HAP-1 (cell line): ENCODE results near the gene MAPKBP1.

Experiments
- DNase-seq, 2 experiments: peaks; one replicate each; pipeline ENCODE4 v3.0.0-alpha.2; 2016 to 2020; ENCODE audit warnings: low spot score in 2 of 2
- H3K27me3 ChIP-seq: fragments of 250-450 bp; sonication (Bioruptor Pico); 2 replicates; pipeline ENCODE4 v1.5.1; 2020; ENCODE audit warnings: low read depth, mild to moderate bottlenecking, moderate library complexity
- H3K36me3 ChIP-seq: fragments of 250-450 bp; sonication (Bioruptor Pico); replicated peaks from 2 replicates; pipeline ENCODE4 v1.5.1; 2020; ENCODE audit warnings: mild to moderate bottlenecking
- H3K4me1 ChIP-seq: fragments of 250-450 bp; sonication (Bioruptor Pico); 2 replicates; pipeline ENCODE4 v1.5.1; 2020; ENCODE audit warnings: mild to moderate bottlenecking
- H3K4me3 ChIP-seq: fragments of 250-450 bp; sonication (Bioruptor Pico); 2 replicates; pipeline ENCODE4 v1.5.1; 2020; ENCODE audit warnings: mild to moderate bottlenecking, moderate library complexity
- H3K9me3 ChIP-seq: fragments of 250-450 bp; sonication (Bioruptor Pico); 2 replicates; pipeline ENCODE4 v1.5.1; 2020; ENCODE audit warnings: mild to moderate bottlenecking, moderate library complexity
- in situ Hi-C: fragments of 300-500 bp; cut with MboI; formaldehyde crosslinking; loops from 3 replicates; pipeline ENCODE4 v1.14.3; 2020; ENCODE audit warnings: low sequenced_read_pairs, inconsistent platforms, mixed read lengths

Gene MAPKBP1

DNA sequence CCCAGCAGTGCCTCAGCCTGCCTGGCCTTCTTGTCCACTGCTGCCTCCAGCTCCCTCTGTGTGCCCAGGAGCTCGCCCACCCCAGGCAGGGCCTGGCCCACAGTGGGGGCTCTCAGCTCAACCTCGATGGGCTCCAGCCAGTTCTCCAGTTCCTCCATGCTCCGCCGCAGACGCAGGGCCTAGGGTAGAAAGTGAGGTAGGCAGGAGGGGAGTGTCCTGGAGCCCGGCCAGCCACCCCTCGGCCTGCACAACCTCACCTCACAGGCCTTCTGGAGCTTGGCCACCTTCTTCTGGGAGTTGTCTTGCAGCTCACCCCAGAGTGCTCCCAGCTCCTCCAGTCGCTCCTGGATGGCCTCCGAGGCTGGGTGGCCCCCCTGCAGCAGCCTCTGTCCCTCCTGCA lies 83.0 kb downstream of the MAPKBP1 start:
- Histone ChIP-seq H3K4me1 (no peaks in the 10 kb centered on the region), H3K4me3 (no peak overlapping the region), H3K9me3 (no peaks in the 10 kb centered on the region), H3K36me3 (no peaks in the 10 kb centered on the region), H3K27me3 (no peaks in the 10 kb centered on the region)
- DNase-seq, result no peak
- in situ Hi-C loops, result no loop called here

DNA sequence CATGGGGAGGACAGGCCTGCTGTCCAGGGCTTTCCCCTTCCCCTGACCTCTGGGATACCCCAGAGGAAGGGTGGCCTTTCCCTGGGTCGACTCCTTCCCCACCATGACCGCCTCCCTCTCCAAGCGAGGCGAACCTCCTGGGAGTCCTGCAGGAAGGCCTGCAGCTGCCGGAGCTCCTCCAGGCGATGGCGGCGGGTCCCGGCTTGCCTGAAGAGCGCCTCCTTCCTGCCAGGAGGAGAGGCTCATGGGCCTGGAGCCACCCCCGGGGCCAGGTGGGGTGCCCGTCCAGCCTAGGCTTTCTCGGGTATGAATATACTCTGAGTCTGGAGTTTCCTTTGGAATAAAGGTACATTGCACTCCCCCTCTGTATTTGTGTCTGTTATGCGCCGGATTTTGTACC lies 84.5 kb downstream of the MAPKBP1 start:
- no peaks in the 10 kb centered on the region for H3K27me3 ChIP-seq
- no peaks in the 10 kb centered on the region for H3K9me3 ChIP-seq
- in situ Hi-C loops, result no loop called here
- no peaks in the 10 kb centered on the region for H3K36me3 ChIP-seq
- H3K4me1 ChIP-seq, result no peaks in the 10 kb centered on the region
- no peak overlapping the region for H3K4me3 ChIP-seq
- DNase-seq, result no peak

DNA sequence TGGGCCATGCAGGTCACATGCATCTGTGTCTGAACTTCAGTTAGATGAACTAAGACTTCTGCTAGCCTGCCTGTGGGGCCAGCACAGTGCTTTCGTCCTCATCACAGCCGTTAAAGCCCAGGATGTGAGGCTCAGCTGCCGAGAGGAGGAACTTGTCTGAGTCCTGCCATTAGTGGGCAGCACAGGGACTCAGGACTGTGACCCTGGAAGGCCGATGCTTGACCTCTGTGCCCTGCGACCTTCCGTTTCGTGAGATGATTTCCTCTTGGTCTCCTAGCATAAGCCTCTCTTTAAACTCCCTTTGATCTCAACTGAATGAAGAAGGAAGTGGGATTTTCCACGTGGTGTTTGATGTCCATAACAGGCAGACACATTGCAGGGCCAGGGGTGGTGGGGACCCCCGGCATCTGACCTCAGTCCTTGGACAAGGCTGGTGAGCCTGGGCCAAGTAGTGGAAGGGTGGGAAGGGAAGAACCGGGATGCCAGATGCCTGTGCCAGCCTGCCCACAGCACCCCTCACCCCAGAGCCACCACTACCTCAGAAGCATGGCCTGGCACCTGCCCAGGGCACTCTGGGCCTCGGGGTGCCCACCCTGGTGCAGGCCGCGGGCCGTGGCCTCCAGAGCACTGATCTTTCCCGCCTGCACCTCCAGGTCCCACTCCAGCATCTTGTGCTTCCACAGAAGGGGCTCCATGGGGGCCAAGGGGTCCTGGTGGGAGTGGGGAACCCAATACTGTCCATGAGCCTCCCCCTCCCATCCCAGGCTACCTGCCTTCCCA lies 86.0 kb downstream of the MAPKBP1 start:
- DNase-seq, result no peak
- Histone ChIP-seq H3K27me3 (no peaks in the 10 kb centered on the region), H3K36me3 (no peaks in the 10 kb centered on the region), H3K4me1 (no peaks in the 10 kb centered on the region), H3K4me3 (no peak overlapping the region), H3K9me3 (no peaks in the 10 kb centered on the region)
- in situ Hi-C loops, result no loop called here

DNA sequence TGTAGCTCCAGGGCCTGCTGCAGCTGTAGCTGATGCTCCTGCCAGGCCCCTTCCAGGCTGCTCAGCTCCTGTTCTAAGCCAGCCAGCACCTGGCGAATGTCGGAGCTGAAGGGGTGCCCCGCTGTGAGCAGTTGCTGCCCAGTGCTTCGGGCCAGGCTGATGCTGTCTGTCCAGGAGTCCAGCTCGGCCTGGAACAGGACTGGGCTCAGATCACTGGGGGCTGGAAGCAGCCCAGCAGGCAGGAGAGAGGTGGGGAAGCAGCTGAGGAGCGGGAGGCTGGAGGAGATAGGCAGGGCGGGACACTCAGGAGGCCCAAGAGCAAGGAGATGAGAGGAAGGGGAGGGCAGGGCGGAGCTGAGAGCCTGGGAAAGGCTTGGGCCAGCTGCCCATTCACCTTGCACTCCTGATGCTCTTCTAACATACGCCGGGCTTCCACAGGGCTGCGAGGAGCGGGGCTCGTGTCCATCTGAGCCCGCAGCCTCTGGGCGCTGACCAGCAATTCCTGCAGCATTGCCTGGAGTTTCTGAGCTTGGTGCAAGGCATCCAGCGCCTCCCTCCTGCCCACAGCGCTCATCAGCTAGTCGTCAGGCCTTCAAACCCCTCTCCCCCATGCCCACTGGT lies 87.6 kb downstream of the MAPKBP1 start:
- in situ Hi-C loops, result no loop called here
- no peak for DNase-seq
- H3K27me3 ChIP-seq, result no peaks in the 10 kb centered on the region
- no peaks in the 10 kb centered on the region for H3K4me1 ChIP-seq
- no peak overlapping the region for H3K4me3 ChIP-seq
- H3K36me3 ChIP-seq, result no peaks in the 10 kb centered on the region
- H3K9me3 ChIP-seq, result no peaks in the 10 kb centered on the region

DNA sequence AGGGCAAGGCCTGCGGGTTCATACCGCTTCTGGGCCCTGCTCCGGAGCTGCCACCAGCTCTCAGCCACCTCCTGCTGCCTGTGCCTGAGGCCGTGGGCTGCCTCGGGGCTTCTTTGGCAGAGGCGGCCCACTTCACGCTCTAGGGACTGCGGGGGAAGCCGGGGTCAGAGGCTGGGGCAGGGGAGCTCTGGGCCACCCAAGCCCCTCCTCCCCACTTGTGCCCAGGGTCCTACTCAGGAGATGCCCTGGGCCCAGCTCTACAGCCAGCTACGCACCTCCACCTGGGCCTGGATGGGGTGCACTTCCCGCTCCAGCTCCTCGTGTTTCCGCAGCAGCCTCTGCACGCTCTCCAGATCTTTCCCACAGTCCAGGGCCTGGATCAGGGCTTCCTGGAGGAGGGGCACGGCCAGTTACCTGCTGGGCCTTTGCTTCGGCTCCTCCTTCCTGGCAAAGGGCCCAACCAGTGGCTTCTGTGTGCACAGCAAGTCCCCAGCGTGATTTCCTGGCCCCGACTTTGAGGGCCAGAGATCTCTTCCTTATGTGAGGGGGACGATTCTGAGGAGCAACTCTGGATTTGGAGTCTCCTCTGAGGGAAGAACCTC lies 88.3 kb downstream of the MAPKBP1 start:
- no peak for DNase-seq
- H3K4me3 ChIP-seq, result no peak overlapping the region

DNA sequence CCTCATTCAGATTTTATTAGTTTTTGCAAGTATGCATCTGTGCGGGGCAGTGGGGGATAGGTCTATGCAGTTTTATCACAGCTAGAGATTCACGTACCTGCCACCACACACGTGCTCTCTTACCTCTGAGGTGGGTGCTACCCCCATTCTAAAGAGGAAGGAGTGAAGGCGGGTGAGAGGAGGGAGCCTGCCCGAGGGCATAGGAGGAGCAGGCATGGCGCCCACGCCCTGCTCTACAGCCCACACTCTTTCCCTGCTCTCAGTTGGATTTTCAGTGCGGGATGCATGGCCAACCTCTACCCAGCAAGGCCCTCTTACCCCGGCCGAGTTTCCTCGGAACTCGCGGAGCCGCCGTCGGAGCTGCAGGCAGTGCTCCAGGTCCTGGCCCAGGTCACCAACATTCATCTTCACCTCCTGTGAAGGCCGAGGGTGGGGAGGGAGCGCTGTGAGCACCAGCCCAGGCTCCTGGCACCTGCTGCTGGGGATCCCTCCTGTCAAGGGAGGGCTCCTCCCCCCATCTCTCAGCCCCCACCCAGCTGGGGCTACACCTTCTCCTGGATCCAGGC lies 91.3 kb downstream of the MAPKBP1 start:
- H3K4me3 ChIP-seq, result no peak overlapping the region
- no peak for DNase-seq
- H3K36me3 ChIP-seq, result no peaks in the 10 kb centered on the region
- H3K27me3 ChIP-seq, result no peaks in the 10 kb centered on the region
- no peaks in the 10 kb centered on the region for H3K4me1 ChIP-seq
- no peaks in the 10 kb centered on the region for H3K9me3 ChIP-seq
- in situ Hi-C loops, result no loop called here

More for the DNA sequence above, 88.3 kb downstream of the MAPKBP1 start:
- H3K9me3 ChIP-seq, result no peaks in the 10 kb centered on the region
- in situ Hi-C loops, result no loop called here
- no peaks in the 10 kb centered on the region for H3K27me3 ChIP-seq
- no peaks in the 10 kb centered on the region for H3K4me1 ChIP-seq
- H3K36me3 ChIP-seq, result no peaks in the 10 kb centered on the region

DNA sequence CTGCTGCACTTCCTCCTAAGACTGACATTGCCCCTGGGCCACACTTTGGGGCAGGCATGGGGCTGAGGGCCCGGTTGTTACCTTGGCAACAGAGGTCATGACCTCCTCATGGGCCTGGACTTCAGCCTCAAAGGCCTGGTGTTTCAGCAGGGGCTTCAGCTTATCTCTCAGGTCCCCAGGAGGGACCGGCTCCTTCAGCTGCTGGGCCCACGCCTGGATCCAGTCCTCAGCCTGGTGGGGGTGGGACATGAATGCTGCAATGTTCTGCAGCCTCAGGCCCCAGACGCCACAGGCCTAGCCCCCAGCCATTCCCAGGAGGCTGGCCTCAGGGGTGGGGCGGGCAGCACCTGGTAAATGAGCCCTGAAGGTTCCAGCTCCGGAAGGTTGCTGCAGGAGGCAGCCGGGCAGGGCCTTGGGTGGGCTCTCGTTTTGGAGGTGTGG lies 92.0 kb downstream of the MAPKBP1 start:
- Histone ChIP-seq H3K4me1 (no peaks in the 10 kb centered on the region), H3K4me3 (no peak overlapping the region), H3K9me3 (no peaks in the 10 kb centered on the region), H3K36me3 (no peaks in the 10 kb centered on the region), H3K27me3 (no peaks in the 10 kb centered on the region)
- in situ Hi-C loops, result no loop called here
- no peak for DNase-seq

DNA sequence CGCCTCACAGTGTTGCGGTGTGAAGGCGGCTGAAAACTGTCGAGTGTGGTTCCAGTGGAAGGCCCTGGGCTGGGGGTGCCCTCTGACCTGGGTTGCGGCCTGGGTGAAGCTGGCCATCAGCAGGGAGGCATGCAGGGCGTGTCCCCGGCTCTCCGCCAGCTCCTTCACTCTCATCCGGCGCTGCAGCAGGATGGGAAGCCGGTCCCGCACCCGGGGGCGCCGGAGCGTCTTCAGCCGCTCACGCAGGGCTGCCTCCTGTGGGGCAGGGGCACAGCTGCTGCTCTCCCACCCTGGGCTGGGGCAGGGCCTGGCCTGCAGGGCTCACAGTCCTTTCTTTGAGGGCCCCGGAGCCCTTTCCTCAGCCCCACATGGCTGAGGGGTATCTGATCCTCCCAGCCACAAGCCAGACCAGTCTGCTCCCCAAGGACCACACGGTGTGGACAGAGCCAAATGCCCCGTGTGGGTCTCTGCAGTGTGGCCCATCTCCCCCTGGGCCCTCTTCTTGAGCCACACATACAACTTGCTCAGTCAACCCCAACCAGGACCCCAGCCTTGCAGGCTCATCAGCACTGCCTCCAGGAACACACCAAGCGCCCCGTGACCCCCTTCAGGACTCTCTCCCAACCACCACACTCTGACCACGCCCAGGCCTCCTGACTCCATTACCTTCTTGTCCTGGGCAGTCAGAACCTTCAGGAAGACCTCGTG lies 92.7 kb downstream of the MAPKBP1 start:
- Histone ChIP-seq H3K36me3 (no peaks in the 10 kb centered on the region), H3K9me3 (no peaks in the 10 kb centered on the region), H3K4me1 (no peaks in the 10 kb centered on the region), H3K27me3 (no peaks in the 10 kb centered on the region), H3K4me3 (no peak overlapping the region)
- in situ Hi-C loops, result no loop called here
- DNase-seq, result no peak

DNA sequence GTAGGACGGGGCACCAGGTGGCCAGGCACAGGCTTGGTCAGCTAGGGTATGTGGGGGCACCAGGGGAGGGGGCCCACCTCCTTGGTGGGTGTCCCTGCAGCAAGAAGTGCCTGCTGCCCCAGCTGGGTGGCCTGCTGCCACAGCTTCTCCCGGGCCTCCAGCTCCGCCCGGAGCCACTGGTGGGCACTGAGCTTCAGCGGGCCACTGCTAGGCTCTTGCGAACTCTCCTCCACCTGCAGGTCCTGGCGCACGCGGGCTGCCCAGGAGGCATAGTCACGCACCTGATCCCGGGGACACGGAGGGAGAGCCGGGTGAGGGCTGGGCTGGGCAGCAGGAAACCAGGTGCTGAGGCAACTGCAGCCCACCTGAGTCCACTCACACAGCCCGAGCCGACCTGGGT lies 94.0 kb downstream of the MAPKBP1 start:
- no peaks in the 10 kb centered on the region for H3K9me3 ChIP-seq
- no peak for DNase-seq
- no peaks in the 10 kb centered on the region for H3K36me3 ChIP-seq
- H3K4me1 ChIP-seq, result no peaks in the 10 kb centered on the region
- in situ Hi-C loops, result no loop called here
- no peaks in the 10 kb centered on the region; the same call in 1 of the 2 replicates for H3K27me3 ChIP-seq
- no peak overlapping the region for H3K4me3 ChIP-seq

DNA sequence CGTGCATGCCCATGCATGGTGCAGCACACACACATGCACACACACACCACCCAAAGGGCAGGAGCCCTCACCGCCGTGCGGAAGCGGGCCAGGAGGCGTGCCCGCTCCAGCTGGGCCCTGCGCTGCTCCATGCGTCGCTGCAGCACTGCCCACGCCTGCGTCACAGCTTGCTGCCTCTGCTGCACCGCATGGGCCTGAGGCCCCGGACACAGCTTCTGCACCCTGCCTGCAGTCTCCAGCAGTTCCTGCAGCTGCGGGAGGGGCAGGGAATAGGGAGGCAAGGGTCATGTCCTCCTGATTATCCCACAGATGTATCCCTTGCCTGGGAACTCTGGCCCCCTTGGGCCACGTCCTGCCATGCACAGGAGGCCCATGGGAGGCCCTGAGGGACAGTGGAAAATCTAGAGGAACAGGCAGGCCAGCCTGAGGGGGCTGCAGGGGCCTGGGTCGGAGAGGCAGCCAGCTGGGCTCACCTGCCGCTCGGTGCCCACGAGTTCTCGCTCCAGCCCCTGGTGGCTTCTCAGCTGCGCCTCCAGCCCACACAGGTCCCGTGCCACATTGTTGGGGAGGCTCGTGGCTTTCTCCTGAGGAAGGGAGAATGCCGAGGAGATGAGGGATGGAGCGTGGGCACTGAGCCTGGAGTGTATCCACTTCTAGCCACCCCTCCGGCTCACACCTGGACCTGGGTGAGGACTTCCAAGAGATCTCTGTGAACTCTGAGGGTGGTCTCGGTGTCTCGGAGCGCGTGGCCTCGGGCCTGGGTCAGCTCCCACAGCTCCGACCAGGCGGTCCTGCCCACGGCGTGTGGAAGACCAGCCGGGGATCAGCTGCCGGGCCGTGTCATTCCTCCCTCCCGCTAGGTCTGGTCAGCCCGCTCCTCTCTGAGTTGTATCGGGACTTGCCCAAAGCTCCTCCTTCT lies 95.7 kb downstream of the MAPKBP1 start:
- H3K9me3 ChIP-seq, result no peaks in the 10 kb centered on the region
- H3K27me3 ChIP-seq, result no peaks in the 10 kb centered on the region; the same call in 1 of the 2 replicates
- no peak for DNase-seq
- no peaks in the 10 kb centered on the region for H3K4me1 ChIP-seq
- H3K4me3 ChIP-seq, result no peak overlapping the region
- in situ Hi-C loops, result no loop called here
- H3K36me3 ChIP-seq, result no peaks in the 10 kb centered on the region

DNA sequence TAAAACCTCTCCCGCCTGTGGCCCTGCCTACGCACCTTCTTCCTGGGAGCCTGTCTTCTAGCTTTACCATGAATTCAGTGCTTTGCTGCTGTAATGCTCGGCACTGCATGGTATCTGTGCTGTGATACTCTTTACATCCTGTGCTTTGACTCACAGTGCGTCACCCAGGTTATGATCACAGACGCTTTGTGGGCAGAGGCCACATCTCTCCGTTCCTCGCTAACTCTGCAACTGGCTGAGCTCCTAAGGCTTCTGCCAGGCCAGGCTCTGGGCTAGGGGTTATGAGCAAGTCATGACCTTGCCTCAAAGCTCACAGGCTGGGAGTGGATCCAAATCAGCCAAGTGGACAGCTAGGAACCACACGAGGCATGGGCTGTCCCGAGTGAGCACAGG lies 96.4 kb downstream of the MAPKBP1 start:
- no peaks in the 10 kb centered on the region; the same call in 1 of the 2 replicates for H3K27me3 ChIP-seq
- H3K36me3 ChIP-seq, result no peaks in the 10 kb centered on the region
- no peaks in the 10 kb centered on the region for H3K4me1 ChIP-seq
- in situ Hi-C loops, result no loop called here
- H3K4me3 ChIP-seq, result no peak overlapping the region
- DNase-seq, result no peak
- no peaks in the 10 kb centered on the region for H3K9me3 ChIP-seq

DNA sequence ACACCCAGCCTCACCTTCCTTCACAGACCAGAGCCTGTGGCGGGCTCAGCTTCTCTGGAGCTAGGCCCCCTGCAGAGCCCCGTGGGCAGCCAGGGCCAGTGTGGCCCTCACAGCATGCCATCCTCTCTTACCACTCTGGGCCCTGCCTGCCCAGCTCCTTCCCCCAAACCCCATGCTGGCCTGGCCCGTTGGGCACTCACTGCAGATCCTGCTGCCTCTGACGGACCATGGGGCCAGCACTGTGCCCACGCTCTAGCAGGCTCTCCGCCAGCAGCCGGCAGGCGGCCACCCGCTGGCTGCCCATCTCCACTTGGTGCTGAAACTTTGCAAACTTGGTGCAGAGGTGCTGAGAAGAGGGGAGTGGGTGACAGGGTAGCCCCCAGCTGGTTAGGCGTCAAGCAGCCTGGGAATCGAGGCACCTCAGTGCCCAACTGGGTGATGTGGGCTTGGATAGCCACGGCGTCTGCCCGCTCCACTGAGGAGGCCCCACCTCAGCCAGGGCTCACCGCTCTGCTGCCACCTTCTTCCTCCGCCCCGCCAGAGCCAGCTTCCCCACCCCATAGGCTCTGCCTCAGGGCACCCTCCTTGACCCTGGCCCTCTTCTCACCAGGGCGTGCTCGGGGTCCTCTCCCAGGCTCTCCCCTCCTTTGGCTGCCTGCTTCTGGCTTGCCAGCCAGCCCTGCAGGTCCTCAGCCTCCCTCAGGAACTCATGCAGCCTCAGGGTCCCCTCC lies 97.1 kb downstream of the MAPKBP1 start:
- Histone ChIP-seq H3K36me3 (no peaks in the 10 kb centered on the region), H3K27me3 (no peaks in the 10 kb centered on the region; the same call in 1 of the 2 replicates), H3K9me3 (no peaks in the 10 kb centered on the region), H3K4me1 (no peaks in the 10 kb centered on the region), H3K4me3 (no peak overlapping the region)
- in situ Hi-C loops, result no loop called here
- DNase-seq, result no peak
